CD14-positive monocyte (primary cell): Measurements from ENCODE around the gene TWNK. TPM values are rescaled to one million over a fixed set of nuclear protein-coding genes. Genes with fewer than 3 reads are reported as not detected.

ENCODE experiments used
- DNase-seq, 3 donors: peaks; one replicate each; pipeline ENCODE4 v3.0.0-alpha.2; 2011 to 2022
- H2AFZ ChIP-seq: 2 replicates; pipeline ENCODE4 v1.6.0; 2012; ENCODE audit warnings: mild to moderate bottlenecking, low read depth, low read length, inconsistent platforms; ENCODE audit not compliant: insufficient read depth, poor library complexity, severe bottlenecking
- H3K27ac ChIP-seq, 2 donors: 1 replicate in 1 of 2; 2 replicates in 1 of 2; pipeline ENCODE4 v1.5.1; 2012 to 2013; ENCODE audit warnings: low read length in 2 of 2, control low read depth in 1 of 2, inconsistent platforms in 1 of 2, low read depth in 1 of 2, mild to moderate bottlenecking in 1 of 2
- H3K27me3 ChIP-seq, 2 donors: one replicate each; pipeline versions ENCODE4 v1.6.0 to v1.6.1; 2011 to 2013; ENCODE audit warnings: low read length in 2 of 2; ENCODE audit not compliant: control insufficient read depth in 2 of 2, insufficient read depth in 2 of 2
- H3K36me3 ChIP-seq, 2 donors: replicated peaks in 1 of 2; 1 replicate in 1 of 2; 2 replicates in 1 of 2; pipeline versions ENCODE4 v1.5.1 to v1.6.1; 2012 to 2013; ENCODE audit warnings: low read length in 2 of 2, control low read depth in 1 of 2, inconsistent platforms in 1 of 2, mild to moderate bottlenecking in 1 of 2; ENCODE audit not compliant: insufficient read depth in 2 of 2, control insufficient read depth in 1 of 2
- H3K4me1 ChIP-seq, 2 donors: 1 replicate in 1 of 2; 2 replicates in 1 of 2; pipeline versions ENCODE4 v1.5.1 to v1.6.1; 2012 to 2013; ENCODE audit warnings: low read length in 2 of 2, control low read depth in 1 of 2, inconsistent platforms in 1 of 2, mild to moderate bottlenecking in 1 of 2, moderate library complexity in 1 of 2; ENCODE audit not compliant: insufficient read depth in 2 of 2, control insufficient read depth in 1 of 2
- H3K4me2 ChIP-seq: replicated peaks from 2 replicates; pipeline ENCODE3; 2012; ENCODE audit warnings: low read length, moderate library complexity, mild to moderate bottlenecking; ENCODE audit not compliant: poor library complexity, severe bottlenecking; ENCODE audit errors: extremely low read depth
- H3K4me3 ChIP-seq, 3 experiments: fragments of 200-600 bp in 1 of 3; sonication (generic) in 1 of 3; replicated peaks in 1 of 3; 1 replicate in 2 of 3; 2 replicates in 1 of 3; pipeline ENCODE4 v1.5.1; 2011 to 2013; ENCODE audit warnings: low read length in 3 of 3, mild to moderate bottlenecking in 3 of 3, control low read depth in 2 of 3, low read depth in 2 of 3, inconsistent platforms in 1 of 3, moderate library complexity in 1 of 3
- H3K79me2 ChIP-seq: 2 replicates; pipeline ENCODE4 v1.6.0; 2012; ENCODE audit warnings: mild to moderate bottlenecking, control low read depth, inconsistent platforms, low read length, moderate library complexity; ENCODE audit not compliant: insufficient read depth
- H3K9ac ChIP-seq: 2 replicates; pipeline ENCODE4 v1.6.0; 2017; ENCODE audit warnings: low read length, mild to moderate bottlenecking; ENCODE audit not compliant: insufficient read depth, poor library complexity, severe bottlenecking
- H3K9me3 ChIP-seq, 2 donors: replicated peaks in 1 of 2; 1 replicate in 1 of 2; 2 replicates in 1 of 2; pipeline versions ENCODE4 v1.5.1 to v1.6.1; 2012 to 2013; ENCODE audit warnings: low read length in 2 of 2, control low read depth in 1 of 2; ENCODE audit not compliant: control insufficient read depth in 1 of 2, insufficient read depth in 1 of 2
- H4K20me1 ChIP-seq: 2 replicates; pipeline ENCODE4 v1.6.0; 2012; ENCODE audit warnings: mild to moderate bottlenecking, low read length, control low read depth, moderate library complexity; ENCODE audit not compliant: insufficient read depth
- H3K27ac Mint-ChIP-seq, 7 donors: one replicate each; pipeline ENCODE4 v1.8.0; 2020; ENCODE audit warnings: mild to moderate bottlenecking in 7 of 7, mixed read lengths in 7 of 7, moderate library complexity in 6 of 7, inconsistent platforms in 2 of 7
- H3K27me3 Mint-ChIP-seq, 3 donors: one replicate each; pipeline ENCODE4 v1.8.0; 2021 to 2022; ENCODE audit warnings: low read depth in 3 of 3, mild to moderate bottlenecking in 3 of 3, mixed read lengths in 3 of 3, moderate library complexity in 3 of 3, inconsistent platforms in 1 of 3
- H3K36me3 Mint-ChIP-seq, 2 donors: one replicate each; pipeline ENCODE4 v1.8.0; 2020; ENCODE audit warnings: mixed read lengths in 2 of 2, inconsistent platforms in 1 of 2, mild to moderate bottlenecking in 1 of 2
- H3K4me1 Mint-ChIP-seq: one replicate; pipeline ENCODE4 v1.8.0; 2020; ENCODE audit warnings: mild to moderate bottlenecking, mixed read lengths
- H3K4me3 Mint-ChIP-seq, 2 donors: one replicate each; pipeline ENCODE4 v1.8.0; 2020; ENCODE audit warnings: mild to moderate bottlenecking in 2 of 2, mixed read lengths in 2 of 2, moderate library complexity in 1 of 2
- H3K9me3 Mint-ChIP-seq, 7 donors: one replicate each; pipeline ENCODE4 v1.8.0; 2020 to 2022; ENCODE audit warnings: mixed read lengths in 7 of 7, mild to moderate bottlenecking in 6 of 7, moderate library complexity in 6 of 7, inconsistent platforms in 2 of 7
- CTCF ChIP-seq: fragments of 200-600 bp; IDR thresholded peaks from one replicate; pipeline ENCODE4 v1.8.0; 2022; ENCODE audit warnings: antibody characterized with exemption, mild to moderate bottlenecking
- WGBS: methylation state at CpG from one replicate; pipeline ENCODE4 v1.1.5; 2013; ENCODE audit warnings: missing lambda C conversion rate; ENCODE audit not compliant: insufficient coverage; 5-methylcytosine and 5-hydroxymethylcytosine counted together
- intact Hi-C, 2 donors: fragments of 100-400 bp; cut with micrococcal nuclease; formaldehyde crosslinking; loops; one replicate each; pipeline versions ENCODE4 v1.15.0 to v1.15.1; 2023
- polyA plus RNA-seq, 3 donors: library from polyadenylated mRNA; depleted of rRNA in 1 of 3; unstranded in 2 of 3; stranded (reverse) in 1 of 3; fragments of 300-500 nt in 2 of 3; fragments of >200 nt in 1 of 3; fragmentation: Illumina TruSeq in 2 of 3; gene quantifications; 1 replicate in 2 of 3; 2 replicates in 1 of 3; pipeline ENCODE4 v1.2.3, GENCODE V29; 2012 to 2021

TWNK gene
- polyA plus RNA-seq, 3 donors = 0.31 to 1.2 (median 0.69) TPM

GRCh38 chr10:100996678-100997359 lies 9.5 kb downstream of the TWNK start:
- H3K27me3 ChIP-seq = no peaks in the 10 kb centered on the region
- H3K27ac Mint-ChIP-seq = peak overlapping the region; percentile 15 to 83 (median 64)
- no peaks in the 10 kb centered on the region for H3K9me3 Mint-ChIP-seq
- peak overlapping the region; percentile 94 for H2AFZ ChIP-seq
- peaks cover 14 to 17% of the 10 kb centered on the region in 2 donors for H3K36me3 Mint-ChIP-seq
- no peak for DNase-seq
- H3K4me2 ChIP-seq = peak overlapping the region; percentile 85
- H3K4me1 ChIP-seq = peaks cover 35 to 52% of the 10 kb centered on the region in 2 donors
- peaks cover 3 to 9% of the 10 kb centered on the region in 2 donors for H3K36me3 ChIP-seq
- H3K79me2 ChIP-seq = peaks cover 5% of the 10 kb centered on the region
- H3K9ac ChIP-seq = peak overlapping the region; percentile 86
- H3K27ac ChIP-seq = peak overlapping the region in 1 of 2 donors; percentile 48
- H3K9me3 ChIP-seq = no peaks in the 10 kb centered on the region
- peak overlapping the region; percentile 74 to 92 (median 88) for H3K4me3 ChIP-seq
- peak overlapping the region; percentile 95 to 98 for H3K4me3 Mint-ChIP-seq
- H3K4me1 Mint-ChIP-seq = peaks cover 39% of the 10 kb centered on the region
- WGBS = 3% methylated on average over 43 of the region's 46 CpGs
- peaks cover 0 to 5% (median 4%) of the 10 kb centered on the region in 3 donors for H3K27me3 Mint-ChIP-seq
- intact Hi-C loops = no loop called here
- no peak for TF ChIP-seq CTCF
- H4K20me1 ChIP-seq = no peaks in the 10 kb centered on the region

- peak overlapping the region; percentile 86 for H3K9ac ChIP-seq
- peaks cover 35 to 52% of the 10 kb centered on the region in 2 donors for H3K4me1 ChIP-seq
- Mint-ChIP-seq H3K36me3 (peaks cover 13 to 14% of the 10 kb centered on the region in 2 donors), H3K27ac (peak overlapping the region; percentile 50 to 83 (median 74)), H3K4me1 (peaks cover 39% of the 10 kb centered on the region), H3K4me3 (peak overlapping the region; percentile 95 to 98), H3K9me3 (no peaks in the 10 kb centered on the region), H3K27me3 (peaks cover 0 to 5% (median 4%) of the 10 kb centered on the region in 3 donors)
- no peaks in the 10 kb centered on the region for H3K9me3 ChIP-seq
- H3K27ac ChIP-seq = peak overlapping the region in 1 of 2 donors; percentile 48
- no peaks in the 10 kb centered on the region for H4K20me1 ChIP-seq
- H3K4me3 ChIP-seq = peak overlapping the region; percentile 74 to 92 (median 88)
- H3K27me3 ChIP-seq = no peaks in the 10 kb centered on the region
- H2AFZ ChIP-seq = peak overlapping the region; percentile 94
- H3K79me2 ChIP-seq = peaks cover 5% of the 10 kb centered on the region
- whole genome bisulfite sequencing = under 1% methylated on average over 49 of the region's 66 CpGs
- H3K4me2 ChIP-seq = peak overlapping the region; percentile 85
- peak; percentile 97 for TF ChIP-seq CTCF
- peak; percentile 49 to 64 (median 55) for DNase-seq
- intact Hi-C loops = no loop called here
- peaks cover 3 to 9% of the 10 kb centered on the region in 2 donors for H3K36me3 ChIP-seq
Observed at GRCh38 chr10:100997360-100998182, 10.2 kb downstream of the TWNK start.
